NCI-H2029 treated with DMSO at 0.1 percent for 48 hours (cell line): Measurements from ENCODE around the gene SSTR3.

Source experiments
- DNase-seq: peaks from one replicate; lab custom pipeline; 2025; lab: John Stamatoyannopoulos, UW

SSTR3 gene

GRCh38 chr22:37196539-37197450 lies 15.5 kb downstream of the SSTR3 start:
- no peak for DNase-seq

DNA sequence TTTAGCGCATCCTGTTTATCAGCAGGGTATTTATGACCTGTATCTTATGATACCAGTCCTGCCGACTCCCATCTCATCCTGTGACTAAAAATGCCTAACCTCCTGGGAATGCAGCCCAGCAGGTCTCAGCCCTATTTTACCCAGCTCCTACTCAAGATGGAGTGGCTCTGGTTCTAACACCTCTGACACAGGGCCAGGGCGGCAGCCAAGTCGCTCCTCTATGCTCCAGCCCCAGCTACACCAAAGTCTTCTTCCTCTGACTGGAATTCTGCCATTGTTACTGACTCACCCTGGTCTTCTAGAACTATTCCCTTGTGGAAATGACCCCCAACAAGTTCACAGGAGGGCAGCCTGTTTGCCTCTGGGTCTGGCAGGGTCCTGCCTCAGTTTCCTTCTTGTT lies 16.4 kb downstream of the SSTR3 start:
- DNase-seq = no peak

- DNase-seq = no peak
Measured at GRCh38 chr22:37194750-37195149, 17.5 kb downstream of the SSTR3 start.

DNA sequence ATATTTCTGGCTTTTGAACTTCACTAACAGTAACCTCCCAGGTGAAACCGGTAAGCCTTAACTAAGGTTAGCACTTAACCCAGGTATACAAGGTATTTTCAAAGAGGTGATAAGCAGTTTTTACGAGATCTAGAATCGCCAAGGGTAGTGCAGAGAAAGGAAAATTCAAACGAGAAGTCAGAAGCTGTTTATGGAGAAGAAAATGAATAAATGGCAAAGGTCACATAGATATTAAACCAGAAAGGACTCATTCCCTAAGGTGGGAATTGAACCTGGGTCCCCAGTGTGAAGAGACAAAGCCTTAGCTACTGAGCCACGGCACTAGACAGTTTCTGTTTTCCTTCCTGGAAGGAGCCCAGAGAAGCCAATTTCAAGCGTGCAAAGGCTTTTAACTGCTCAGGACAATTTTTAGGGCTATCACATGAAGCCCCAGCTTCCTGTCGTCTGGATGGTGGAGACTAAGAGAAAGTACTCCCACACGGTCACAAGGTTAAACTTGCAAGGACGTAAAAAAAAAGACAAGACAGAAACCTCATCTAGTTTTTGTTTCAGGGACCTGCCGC lies 18.6 kb downstream of the SSTR3 start:
- DNase-seq = no peak

DNA sequence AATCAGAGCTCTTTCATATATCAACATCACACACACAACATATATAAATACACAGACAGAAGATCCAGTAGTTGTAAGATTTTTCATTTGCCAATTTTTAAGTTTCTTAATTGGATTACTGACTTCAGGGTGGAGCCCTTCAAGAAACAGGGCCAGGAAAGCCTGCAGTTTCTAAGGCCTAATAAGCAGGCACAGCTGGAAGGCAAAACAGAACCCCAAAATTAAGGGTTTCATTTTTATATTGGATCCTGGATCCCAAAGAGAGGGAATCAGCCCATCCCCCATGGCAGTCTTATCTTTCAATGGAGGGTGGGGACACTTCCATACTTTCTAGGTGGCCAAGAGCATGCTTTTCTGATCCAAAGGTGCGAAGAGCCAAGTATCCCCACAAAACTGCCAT lies 19.5 kb downstream of the SSTR3 start:
- no peak for DNase-seq

DNA sequence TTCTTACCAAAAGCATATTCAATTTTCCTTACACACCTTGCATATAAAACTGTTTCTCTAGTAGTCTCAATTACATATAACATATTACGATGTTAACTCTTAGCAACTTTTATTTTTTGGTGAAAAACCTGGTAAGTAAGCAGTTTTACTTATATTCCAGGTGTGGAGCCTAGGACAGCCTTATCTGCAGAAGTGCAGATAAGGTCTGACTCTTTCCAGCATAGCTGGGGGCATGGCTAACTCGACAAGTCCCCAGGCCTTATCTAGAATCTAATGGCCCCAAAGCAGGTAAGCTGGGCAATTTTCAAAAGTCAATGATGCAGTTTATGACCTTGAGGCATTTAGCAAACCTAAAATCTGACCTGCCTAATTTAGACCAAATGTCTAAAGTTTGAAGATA lies 20.1 kb downstream of the SSTR3 start:
- no peak for DNase-seq

GRCh38 chr22:37190262-37190780 lies 22.0 kb downstream of the SSTR3 start:
- DNase-seq = no peak

GRCh38 chr22:37188901-37189466 lies 23.3 kb downstream of the SSTR3 start:
- no peak for DNase-seq

DNA sequence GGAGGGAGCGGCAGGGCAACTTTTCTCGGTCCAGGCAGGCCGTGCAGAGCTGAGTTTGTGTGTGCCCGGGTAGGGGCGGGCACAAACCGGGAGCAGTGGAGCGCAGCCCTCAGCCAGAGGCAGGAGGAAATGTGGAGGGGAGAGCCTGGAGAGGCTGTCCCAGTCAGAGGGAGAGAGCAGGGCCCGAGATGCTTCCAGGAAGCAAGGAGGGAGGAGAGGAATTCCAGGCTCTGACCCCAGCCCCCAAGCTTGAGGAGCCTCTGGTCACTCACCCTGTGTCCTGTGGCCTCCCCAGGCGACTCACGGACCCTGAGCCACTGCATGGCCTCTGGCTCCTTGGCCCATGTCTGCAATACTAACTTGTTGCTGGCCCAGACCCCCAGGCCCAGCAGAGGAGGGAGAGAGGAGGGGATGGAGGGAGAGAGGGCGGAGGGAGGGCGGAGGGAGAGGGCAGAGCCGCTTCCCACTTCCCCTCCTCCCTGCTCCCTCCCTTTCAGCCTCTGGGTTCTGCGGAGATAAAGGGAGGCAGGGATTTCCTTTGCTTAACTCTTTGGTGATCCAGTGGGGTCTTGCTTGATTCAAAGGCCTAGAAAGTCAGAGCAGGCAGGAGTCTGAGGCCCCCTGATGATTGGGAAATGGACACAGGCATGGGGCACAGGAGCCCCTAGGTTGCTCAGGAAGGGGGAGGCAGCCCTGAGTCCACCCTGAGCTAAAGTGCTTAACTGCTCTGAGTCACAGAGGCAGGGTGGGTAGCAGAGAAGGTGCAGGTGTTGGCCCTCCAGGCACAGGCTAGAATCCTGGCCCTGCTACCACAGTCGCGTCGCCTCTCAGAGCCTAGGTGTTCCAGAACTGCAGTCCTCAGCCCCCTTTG lies 24.2 kb downstream of the SSTR3 start, which contains the start of gene C1QTNF6:
Gene C1QTNF6 (minus strand): TSS at position 357 of the 871 bp plus-strand sequence. CDS start 34 bp downstream, at position 323.
- DNase-seq = no peak

DNA sequence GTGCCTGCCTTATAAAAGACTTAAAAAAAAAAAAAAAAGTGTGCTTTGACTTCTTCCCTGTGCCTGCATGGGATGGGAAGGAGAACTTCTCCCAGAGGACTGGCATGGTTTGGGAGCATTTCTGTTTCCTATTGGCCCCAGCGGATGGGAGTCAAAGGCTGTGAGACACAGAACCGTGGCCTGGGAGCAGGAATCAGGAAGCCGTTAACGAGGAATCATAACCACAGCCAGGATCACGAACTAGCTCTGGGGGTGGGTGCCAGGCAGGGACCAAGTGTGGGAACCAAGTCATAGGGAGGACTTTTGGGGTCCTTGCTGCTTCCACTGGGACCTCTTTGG lies 24.8 kb downstream of the SSTR3 start:
- no peak for DNase-seq

GRCh38 chr22:37186997-37187522 lies 25.2 kb downstream of the SSTR3 start:
- DNase-seq = no peak

GRCh38 chr22:37186228-37186996 lies 25.9 kb downstream of the SSTR3 start:
- DNase-seq = no peak

DNA sequence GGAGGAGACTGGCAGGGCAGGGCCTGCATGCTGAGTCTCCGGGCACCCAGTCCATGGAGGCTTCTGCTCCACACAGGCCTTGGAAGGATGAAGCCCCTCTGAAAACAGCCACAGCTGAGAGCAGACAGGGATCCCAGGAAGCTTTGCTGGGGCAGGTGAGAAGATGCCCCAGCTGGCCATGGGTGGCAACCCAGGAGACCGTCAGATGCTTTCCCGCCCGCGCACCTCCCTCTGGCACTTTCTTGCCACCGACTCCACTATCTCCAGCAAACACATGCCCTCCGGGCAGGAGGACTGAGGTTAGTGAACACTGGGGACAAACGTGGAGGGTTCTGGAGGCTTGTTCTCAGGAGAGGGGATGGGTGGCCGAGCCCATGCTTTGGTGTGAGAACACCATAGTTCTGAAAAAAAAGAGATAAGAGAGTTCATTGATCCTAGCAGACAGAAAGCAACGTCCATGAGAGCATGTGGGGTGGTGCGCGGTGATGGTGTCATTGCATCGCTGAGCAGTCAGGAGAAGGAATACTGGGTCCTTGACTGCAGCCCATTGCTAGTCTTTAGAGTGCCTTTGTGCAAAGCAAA lies 26.5 kb downstream of the SSTR3 start:
- DNase-seq = no peak

DNA sequence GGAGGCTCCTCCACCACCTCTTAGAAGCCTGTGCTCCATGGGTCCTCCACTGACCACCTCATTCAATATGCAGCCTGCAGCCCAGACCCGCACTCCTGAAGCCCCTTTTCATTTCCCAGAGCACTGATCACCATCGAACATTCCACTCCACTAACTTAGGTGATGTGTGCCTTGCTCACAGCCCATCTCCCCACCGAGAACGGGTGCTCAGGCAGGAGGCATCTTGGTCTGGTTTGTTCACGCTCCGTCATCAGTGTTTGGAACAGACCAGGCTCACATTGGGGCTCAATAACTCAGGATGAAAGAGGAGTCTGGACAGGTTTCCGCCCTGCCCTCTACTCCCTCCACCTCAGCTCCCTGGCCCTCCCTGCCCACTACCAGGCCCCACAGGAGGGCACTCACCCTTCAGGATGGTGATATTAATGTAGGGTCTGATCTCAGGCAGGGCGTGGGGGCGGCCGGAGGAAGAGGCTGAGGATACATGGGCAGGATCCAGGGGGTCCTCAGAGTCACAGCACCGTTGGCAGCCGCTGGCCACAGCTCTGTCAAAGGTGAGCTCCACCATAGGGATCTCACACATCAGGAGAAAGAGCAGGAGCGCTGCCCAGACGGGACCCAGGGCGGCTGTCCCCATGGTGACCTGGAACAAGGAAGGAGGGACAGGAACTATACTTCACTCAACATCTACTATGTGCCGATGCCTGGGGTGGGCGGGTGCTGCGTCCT lies 27.3 kb downstream of the SSTR3 start:
- DNase-seq = no peak

DNA sequence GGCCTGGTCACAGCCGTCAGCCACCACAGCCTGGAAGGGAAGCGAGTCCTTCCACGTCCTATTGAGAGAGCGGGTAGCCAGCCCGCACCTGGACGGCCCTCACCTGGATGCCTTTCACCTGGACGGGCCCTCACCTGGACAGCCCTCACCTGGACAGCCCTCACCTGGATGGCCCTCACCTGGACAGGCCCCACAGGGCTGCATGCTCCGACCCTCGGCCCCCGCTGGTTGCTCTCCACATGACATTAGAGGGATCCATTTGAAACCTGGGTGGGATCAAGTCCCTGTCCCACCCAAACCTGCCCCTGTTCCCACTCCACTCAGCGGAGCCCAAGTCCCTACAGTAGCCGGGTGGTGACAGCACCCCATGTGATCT lies 27.9 kb downstream of the SSTR3 start:
- no peak for DNase-seq

DNA sequence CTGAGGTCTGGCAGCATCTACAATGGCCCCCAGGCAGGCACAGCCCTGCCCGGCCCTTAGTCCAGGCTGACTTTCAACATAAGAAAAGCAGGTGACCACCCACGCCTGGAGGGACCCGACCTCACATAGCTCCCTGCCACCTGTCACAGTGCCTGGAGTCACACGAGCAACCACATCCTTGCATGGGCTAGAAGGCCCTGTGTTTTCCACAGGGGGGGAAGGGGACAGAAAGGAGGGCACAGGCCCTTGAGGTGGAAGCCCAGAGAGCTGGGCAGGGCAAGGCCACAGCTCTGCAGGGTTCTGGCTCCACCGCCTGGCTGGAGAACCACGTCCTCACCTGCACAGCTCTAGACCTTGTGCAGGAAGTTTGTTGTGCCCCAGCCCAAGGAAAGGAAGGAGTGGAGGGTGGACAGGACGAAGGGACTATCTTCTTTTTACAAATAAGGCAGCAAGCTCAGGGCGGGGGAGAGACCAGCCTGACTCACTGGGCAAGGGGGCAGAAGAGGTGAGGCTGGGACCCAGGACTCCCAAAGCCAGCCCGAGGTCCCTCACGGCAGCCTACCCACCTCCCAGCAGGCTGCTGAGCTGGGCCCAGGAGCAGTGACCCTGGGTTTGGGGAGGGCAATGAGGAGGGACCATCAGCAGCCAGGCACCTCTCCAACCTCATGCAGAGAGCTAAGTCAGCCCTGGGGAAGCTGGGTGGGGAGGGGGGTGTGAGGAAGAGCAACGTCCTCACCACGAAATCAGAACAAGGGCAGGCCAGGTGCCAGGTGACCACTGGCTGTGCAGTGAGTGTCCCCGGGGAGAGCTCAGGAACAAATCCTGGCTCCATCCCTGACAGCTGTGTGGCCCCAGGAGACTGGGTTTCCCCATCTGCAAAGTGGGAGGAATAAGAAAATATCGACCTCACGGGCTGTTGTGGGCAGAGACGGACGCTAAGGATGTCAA lies 28.6 kb downstream of the SSTR3 start:
- no peak for DNase-seq

- no peak for DNase-seq
Measured at GRCh38 chr22:37182949-37183245, 29.4 kb downstream of the SSTR3 start.

GRCh38 chr22:37182101-37182948 lies 30.0 kb downstream of the SSTR3 start:
- DNase-seq = no peak
